H1 (cell line): Measurements from ENCODE around the gene PCSK9. TPM values are rescaled to one million over a fixed set of nuclear protein-coding genes. Genes with fewer than 3 reads are reported as not detected.

Experiments
- EGR1 ChIP-seq: IDR thresholded peaks from 2 replicates; pipeline ENCODE4 v1.6.1; 2011; ENCODE audit warnings: low read depth, low read length, borderline replicate concordance
- FOSL1 ChIP-seq: IDR thresholded peaks from 2 replicates; pipeline ENCODE4 v1.6.1; 2011; ENCODE audit warnings: mild to moderate bottlenecking, low read depth, low read length, moderate library complexity; ENCODE audit not compliant: insufficient read depth
- GTF2F1 ChIP-seq: IDR thresholded peaks from 2 replicates; pipeline ENCODE4 v1.6.1; 2012; ENCODE audit warnings: low read depth, low read length, improper control_type of control experiment, borderline replicate concordance
- KDM5A ChIP-seq: fragments of 200-600 bp; IDR thresholded peaks from 2 replicates; pipeline ENCODE4 v1.7.1; 2012; ENCODE audit warnings: mild to moderate bottlenecking, low read length, inconsistent platforms, mixed read lengths
- MAFK ChIP-seq: IDR thresholded peaks from 2 replicates; pipeline ENCODE4 v1.6.1; 2012; ENCODE audit warnings: low read depth, mild to moderate bottlenecking, improper control_type of control experiment, low read length
- NRF1 ChIP-seq: IDR thresholded peaks from 2 replicates; pipeline ENCODE4 v1.6.1; 2011; ENCODE audit warnings: mild to moderate bottlenecking, low read depth, low read length, improper control_type of control experiment
- POU5F1 ChIP-seq: IDR thresholded peaks from 2 replicates; pipeline ENCODE4 v1.6.1; 2011; ENCODE audit warnings: low read depth, mild to moderate bottlenecking, low read length, moderate library complexity
- RNF2 ChIP-seq: fragments of 200-900, 300-1000 bp; sonication (generic); IDR thresholded peaks from 2 replicates; pipeline ENCODE4 v1.7.1; 2016; ENCODE audit warnings: borderline replicate concordance, low read depth, mild to moderate bottlenecking, antibody characterized with exemption, low read length; ENCODE audit not compliant: poor library complexity, severe bottlenecking; ENCODE audit errors: missing control alignments
- SP1 ChIP-seq: IDR thresholded peaks from 2 replicates; pipeline ENCODE4 v1.6.1; 2011; ENCODE audit warnings: low read depth, low read length
- SUZ12 ChIP-seq: fragments of 200-600 bp; sonication (generic); IDR thresholded peaks from 2 replicates; pipeline ENCODE4 v1.6.1; 2012; ENCODE audit warnings: mild to moderate bottlenecking, inconsistent platforms, low read length, moderate library complexity, mixed read lengths
- polyA plus RNA-seq, 7 experiments: library from polyadenylated mRNA; depleted of rRNA in 3 of 7; stranded (reverse) in 5 of 7; unstranded in 2 of 7; fragments of >200 nt in 5 of 7; fragments of 200-250 nt in 2 of 7; gene quantifications; 1 replicate in 5 of 7; 2 replicates in 1 of 7; 4 replicates in 1 of 7; pipeline versions ENCODE4 v1.2.1 to v1.2.3, GENCODE V29; 2011 to 2013; ENCODE audit warnings: missing spikeins in 2 of 7, mixed read lengths in 2 of 7
- total RNA-seq: library from RNA; stranded (reverse); fragmentation: NEBNext Ultra II Directional; extraction: Animal tissue kit (Norgen Biotek cat#: 25700); gene quantifications from 2 replicates; pipeline ENCODE4 v1.2.1, GENCODE V29; 2021

The PCSK9 gene
- total and polyA plus RNA-seq, 2 of the 8 experiments (the other 6 are each of a cell fraction or from before 2014, with no cell fraction given), result 22.3 to 32.3 TPM

DNA sequence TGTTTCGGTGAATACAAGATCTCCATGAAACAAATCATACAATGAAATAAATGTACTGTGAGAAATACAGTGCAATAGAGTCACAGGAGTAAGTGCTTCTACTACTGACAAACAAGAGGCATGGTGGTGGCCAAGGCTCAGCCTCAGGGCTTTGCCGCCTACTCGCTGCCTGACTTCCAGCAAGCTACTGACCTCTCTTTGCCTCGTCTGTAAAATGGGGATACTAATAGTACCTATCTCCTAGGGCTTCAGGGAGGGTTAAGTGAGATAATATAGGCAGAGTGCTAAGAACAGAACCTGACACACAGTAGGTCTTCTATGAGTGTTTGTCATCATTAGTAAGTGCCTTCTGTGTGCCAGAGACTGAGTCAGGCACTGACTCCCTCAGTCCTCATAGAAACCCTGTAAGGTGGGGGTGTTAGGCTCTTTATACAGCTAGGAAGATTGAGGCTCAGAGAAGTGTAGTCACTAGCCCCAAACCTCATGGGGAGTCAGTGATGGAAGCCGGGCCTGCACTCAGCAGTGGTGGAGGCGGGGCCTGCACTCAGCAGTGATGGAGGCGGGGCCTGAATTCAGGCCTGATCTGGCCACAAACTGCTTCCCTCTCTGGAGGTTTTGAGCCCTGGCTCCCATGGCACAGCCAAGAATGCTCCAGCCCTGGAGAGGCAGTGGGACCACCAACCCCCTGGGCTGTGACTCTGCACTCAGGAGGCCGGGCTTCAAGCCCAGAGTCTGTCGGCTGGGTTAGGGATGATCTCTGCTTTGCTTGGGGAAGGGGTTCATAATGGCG is 33.8 kb upstream of the PCSK9 start (continued):
- TF ChIP-seq FOSL1, result no peak
- TF ChIP-seq SUZ12, result no peak
- no peak for TF ChIP-seq EGR1
- TF ChIP-seq MAFK, result no peak
- TF ChIP-seq NRF1, result no peak
- no peak for TF ChIP-seq RNF2
- no peak for TF ChIP-seq POU5F1
- no peak for TF ChIP-seq GTF2F1
- TF ChIP-seq SP1, result no peak
- TF ChIP-seq KDM5A, result no peak
